Activated CD8-positive, alpha-beta T cell treated with anti-CD3 and anti-CD28 coated beads for 36 hours (primary cell): ENCODE results near the gene C10orf90. TPM values are rescaled to one million over a fixed set of nuclear protein-coding genes. Genes with fewer than 3 reads are reported as not detected.

Experiments
- ATAC-seq: fragments of 200-7000 bp; cut with Tn5 transposase; one replicate; pipeline ENCODE4 v1.10.0; 2021; ENCODE audit warnings: mild to moderate bottlenecking, moderate library complexity
- CTCF ChIA-PET: fragments of 350-600 bp; sonication (Branson Sonifier 250); formaldehyde crosslinking; loops from one replicate; lab custom pipeline; 2021; ENCODE audit warnings: antibody characterized with exemption; lab: Charles Lee
- POLR2A ChIA-PET: fragments of 350-600 bp; sonication (Branson Sonifier 250); formaldehyde crosslinking; loops from one replicate; lab custom pipeline; 2021; ENCODE audit warnings: antibody characterized with exemption; lab: Charles Lee
- DNase-seq: peaks from one replicate; pipeline ENCODE4 v3.0.0-alpha.2; 2020
- H3K27ac Mint-ChIP-seq: one replicate; pipeline ENCODE4 v1.8.0; 2021; ENCODE audit warnings: mild to moderate bottlenecking, mixed read lengths
- H3K27me3 Mint-ChIP-seq: one replicate; pipeline ENCODE4 v1.8.0; 2021; ENCODE audit warnings: mixed read lengths
- H3K36me3 Mint-ChIP-seq: one replicate; pipeline ENCODE4 v1.8.0; 2021; ENCODE audit warnings: low read depth, mixed read lengths
- H3K4me1 Mint-ChIP-seq: one replicate; pipeline ENCODE4 v1.8.0; 2021; ENCODE audit warnings: low read depth, mixed read lengths
- H3K4me3 Mint-ChIP-seq: one replicate; pipeline ENCODE4 v1.8.0; 2021; ENCODE audit warnings: mild to moderate bottlenecking, moderate library complexity, mixed read lengths
- H3K9me3 Mint-ChIP-seq: one replicate; pipeline ENCODE4 v1.8.0; 2021; ENCODE audit warnings: mixed read lengths
- intact Hi-C: fragments of 100-400 bp; cut with micrococcal nuclease; formaldehyde crosslinking; loops from one replicate; pipeline ENCODE4 v1.10.0; 2022
- total RNA-seq, 2 experiments: library from RNA; stranded (reverse); gene quantifications; one replicate each; pipeline ENCODE4 v1.2.3, GENCODE V29; 2021
- TF ChIP-seq, protein P1 (sequence below): fragments of 200-600 bp; IDR thresholded peaks from one replicate; pipeline ENCODE4 v1.8.0; 2022; ENCODE audit warnings: antibody characterized with exemption, mild to moderate bottlenecking

The C10orf90 gene
- total RNA-seq, 2 experiments from 2014 or later: not detected

DNA sequence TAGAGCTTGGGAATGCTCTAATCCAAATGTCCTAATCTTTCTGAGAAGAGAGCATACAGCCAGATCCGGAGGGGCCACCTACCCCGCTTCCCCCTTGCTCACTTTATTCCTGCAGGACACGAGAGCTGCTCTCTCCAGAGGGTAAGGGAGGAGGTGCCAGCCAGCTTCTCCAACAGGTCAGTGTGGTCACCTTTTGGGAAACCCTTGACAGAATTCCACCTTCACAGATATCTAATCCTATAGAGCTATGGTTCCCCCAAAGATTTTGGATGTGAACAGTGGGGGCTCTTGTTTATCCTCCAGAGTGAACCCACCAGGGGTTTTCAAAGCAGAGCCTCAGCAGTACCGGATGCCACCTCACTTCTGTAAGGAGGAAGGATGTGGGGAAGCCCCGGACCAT, 34.6 kb upstream of the C10orf90 start:
- TF ChIP-seq, protein P1, sequence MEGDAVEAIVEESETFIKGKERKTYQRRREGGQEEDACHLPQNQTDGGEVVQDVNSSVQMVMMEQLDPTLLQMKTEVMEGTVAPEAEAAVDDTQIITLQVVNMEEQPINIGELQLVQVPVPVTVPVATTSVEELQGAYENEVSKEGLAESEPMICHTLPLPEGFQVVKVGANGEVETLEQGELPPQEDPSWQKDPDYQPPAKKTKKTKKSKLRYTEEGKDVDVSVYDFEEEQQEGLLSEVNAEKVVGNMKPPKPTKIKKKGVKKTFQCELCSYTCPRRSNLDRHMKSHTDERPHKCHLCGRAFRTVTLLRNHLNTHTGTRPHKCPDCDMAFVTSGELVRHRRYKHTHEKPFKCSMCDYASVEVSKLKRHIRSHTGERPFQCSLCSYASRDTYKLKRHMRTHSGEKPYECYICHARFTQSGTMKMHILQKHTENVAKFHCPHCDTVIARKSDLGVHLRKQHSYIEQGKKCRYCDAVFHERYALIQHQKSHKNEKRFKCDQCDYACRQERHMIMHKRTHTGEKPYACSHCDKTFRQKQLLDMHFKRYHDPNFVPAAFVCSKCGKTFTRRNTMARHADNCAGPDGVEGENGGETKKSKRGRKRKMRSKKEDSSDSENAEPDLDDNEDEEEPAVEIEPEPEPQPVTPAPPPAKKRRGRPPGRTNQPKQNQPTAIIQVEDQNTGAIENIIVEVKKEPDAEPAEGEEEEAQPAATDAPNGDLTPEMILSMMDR: no peak
- Mint-ChIP-seq H3K36me3 (no peaks in the 10 kb centered on the region), H3K9me3 (no peaks in the 10 kb centered on the region), H3K4me3 (no peak overlapping the region), H3K4me1 (no peaks in the 10 kb centered on the region), H3K27me3 (no peaks in the 10 kb centered on the region), H3K27ac (no peak overlapping the region)
- POLR2A ChIA-PET: no interaction called here
- CTCF ChIA-PET: no interaction called here
- ATAC-seq: no peak
- intact Hi-C loops: no loop called here
- no peak for DNase-seq

DNA sequence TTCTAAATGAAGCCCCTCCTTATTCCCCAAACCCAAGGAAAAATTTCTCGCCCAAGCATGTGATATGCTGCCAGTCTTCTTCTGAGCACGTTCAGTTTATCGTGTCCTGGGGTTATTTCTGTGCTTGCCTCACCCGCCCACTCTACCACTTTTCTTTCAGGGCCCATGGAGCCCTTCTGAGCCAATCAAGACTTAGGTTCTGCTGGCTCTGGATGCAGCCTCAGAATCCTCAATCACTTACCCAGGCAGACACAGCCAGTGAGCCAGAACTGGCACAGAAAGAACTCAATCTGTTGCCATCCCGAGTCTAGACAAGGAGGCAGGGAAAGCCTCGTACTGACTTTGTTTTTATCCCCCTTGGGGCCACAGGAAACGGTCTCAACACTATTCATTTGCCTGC, 34.2 kb upstream of the C10orf90 start:
- TF ChIP-seq, protein P1: no peak
- Mint-ChIP-seq H3K4me3 (no peak overlapping the region), H3K27ac (no peak overlapping the region), H3K9me3 (no peaks in the 10 kb centered on the region), H3K36me3 (no peaks in the 10 kb centered on the region), H3K4me1 (no peaks in the 10 kb centered on the region), H3K27me3 (no peaks in the 10 kb centered on the region)
- no peak for DNase-seq
- ChIA-PET POLR2A (no interaction called here), CTCF (no interaction called here)
- intact Hi-C loops: no loop called here
- ATAC-seq: no peak

- no peak for ATAC-seq
- Mint-ChIP-seq H3K36me3 (no peaks in the 10 kb centered on the region), H3K4me1 (no peaks in the 10 kb centered on the region), H3K9me3 (no peaks in the 10 kb centered on the region), H3K4me3 (no peak overlapping the region), H3K27me3 (no peaks in the 10 kb centered on the region), H3K27ac (no peak overlapping the region)
- TF ChIP-seq, protein P1: no peak
- DNase-seq: no peak
- CTCF ChIA-PET: no interaction called here
- POLR2A ChIA-PET: no interaction called here
- intact Hi-C loops: no loop called here
These were observed 31.7 kb upstream of the C10orf90 start for GRCh38 chr10:126702181-126702580.

DNA sequence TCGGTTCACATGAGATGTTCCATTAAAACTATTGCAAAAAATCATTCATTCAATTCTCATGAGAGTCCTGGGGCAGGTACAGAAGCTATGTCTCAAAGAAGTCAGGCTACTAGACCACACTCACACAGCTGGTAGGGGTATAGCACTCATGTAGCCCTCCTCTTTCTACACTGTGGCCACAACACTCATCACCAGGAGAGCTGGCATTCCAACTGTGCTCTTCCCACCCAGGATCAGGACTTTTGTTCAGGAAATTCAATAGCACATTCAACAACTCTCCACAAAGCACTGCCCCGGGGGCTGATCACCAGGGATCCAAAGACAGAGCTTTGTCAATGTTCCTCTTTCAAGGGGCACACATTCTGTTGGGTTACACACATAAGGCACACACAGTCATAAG, 31.0 kb upstream of the C10orf90 start:
- H3K27ac Mint-ChIP-seq: no peak overlapping the region
- no peaks in the 10 kb centered on the region for H3K36me3 Mint-ChIP-seq
- ChIA-PET POLR2A (no interaction called here), CTCF (no interaction called here)
- DNase-seq: no peak
- H3K27me3 Mint-ChIP-seq: no peaks in the 10 kb centered on the region
- no peaks in the 10 kb centered on the region for H3K4me1 Mint-ChIP-seq
- H3K9me3 Mint-ChIP-seq: no peaks in the 10 kb centered on the region
- TF ChIP-seq, protein P1: no peak
- no peak for ATAC-seq
- H3K4me3 Mint-ChIP-seq: no peak overlapping the region
- intact Hi-C loops: no loop called here

- DNase-seq (no peak), ATAC-seq (no peak)
- Mint-ChIP-seq H3K27me3 (no peaks in the 10 kb centered on the region), H3K4me3 (no peak overlapping the region), H3K27ac (no peak overlapping the region), H3K4me1 (no peaks in the 10 kb centered on the region), H3K36me3 (no peaks in the 10 kb centered on the region), H3K9me3 (peaks cover 4% of the 10 kb centered on the region)
- ChIA-PET CTCF (no interaction called here), POLR2A (no interaction called here)
- intact Hi-C loops: no loop called here
- TF ChIP-seq, protein P1: no peak
These were observed 26.2 kb upstream of the C10orf90 start for GRCh38 chr10:126696684-126697083.
